ENCODE measurements around the gene MRPL58. TPM values are rescaled to one million over a fixed set of nuclear protein-coding genes. Genes with fewer than 3 reads are reported as not detected.

MRPL58 gene
- polyA plus RNA-seq, 1 experiment: 53.7 TPM

GRCh38 chr17:74987418-74987908 lies 25.0 kb upstream of the MRPL58 start, which contains the start of gene CDR2L:
Gene CDR2L (plus strand): TSS chr17:74987632. CDS start chr17:74988044, 412 bp downstream.
- DNase-seq (ENCODE audit: low read depth, low spot score): peak; percentile 75
- peak within 1 kb of the TSS; percentile 78 for H3K4me3 ChIP-seq (ENCODE audit: low read depth, low read length)
- CTCF ChIA-PET: interaction anchor here (1.5 to 2.7 kb wide), 3 partner anchors 25 to 73 kb away, joined by 6 to 20 read pairs (median 14); partner anchors contain the start of gene MRPL58
- peak within 1 kb of the TSS; percentile 97 for H3K27ac ChIP-seq (ENCODE audit: low read depth, low read length)
- no peaks in the 10 kb centered on the region; the same call in 1 of the 2 replicates for H3K9me3 ChIP-seq (ENCODE audit: control insufficient read depth, insufficient read depth, low read length)
- POLR2A ChIA-PET: interaction anchor here (0.6 to 2.6 kb wide), 2 partner anchors 9 to 25 kb away, joined by 4 to 21 read pairs; partner anchors contain the start of gene MRPL58
- no peaks in the 10 kb centered on the region for H3K27me3 ChIP-seq (ENCODE audit: control insufficient read depth, insufficient read depth, low read length)
- TF ChIP-seq CTCF (IDR thresholded peaks at IDR 0.05; ENCODE audit: low read depth, low read length): no peak

DNA sequence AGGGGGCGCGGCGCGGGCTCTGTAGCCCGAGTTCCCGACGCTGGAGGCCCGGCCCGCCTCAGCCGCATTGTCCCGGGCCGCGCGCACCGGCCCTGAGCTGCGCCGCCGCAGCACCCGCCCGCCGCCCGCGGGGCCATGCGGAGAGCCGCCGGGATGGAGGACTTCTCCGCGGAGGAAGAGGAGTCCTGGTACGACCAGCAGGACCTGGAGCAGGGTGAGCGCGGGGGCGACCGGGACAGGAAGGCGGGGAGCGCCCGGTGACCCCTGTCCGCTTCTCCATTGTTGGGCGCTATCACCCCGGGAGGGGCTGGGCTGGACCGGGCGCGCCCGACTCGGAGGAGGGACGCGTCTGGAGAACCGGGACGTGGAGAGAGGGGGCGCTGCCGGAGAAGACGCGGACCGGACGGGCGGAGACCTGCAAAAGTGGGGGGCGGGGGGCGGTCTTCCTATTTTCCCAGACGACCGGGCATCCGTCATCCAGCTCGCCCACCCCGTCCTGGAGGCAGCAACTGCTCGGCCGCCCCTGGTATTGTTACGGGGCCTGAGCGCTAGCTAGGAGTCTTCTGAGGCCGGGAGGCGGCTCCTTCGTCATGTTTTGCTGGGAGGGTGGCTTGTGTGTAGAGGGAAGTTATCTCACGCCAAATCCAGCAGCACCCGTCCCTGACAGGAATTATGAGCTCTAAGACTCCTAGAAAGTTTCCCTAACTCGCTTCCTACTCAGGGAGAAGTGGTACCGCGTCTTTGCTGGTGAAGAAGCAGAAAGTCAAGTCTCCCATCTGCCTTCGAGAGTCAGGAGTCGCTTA lies 24.4 kb upstream of the MRPL58 start:
- peak overlapping the region; percentile 78 for H3K4me3 ChIP-seq (ENCODE audit: low read depth, low read length)
- ChIA-PET CTCF (interaction anchor here (0.6 to 2.7 kb wide), 12 partner anchors 9 to 232 kb away, joined by 3 to 20 read pairs (median 3); partner anchors contain the start of gene MRPL58), POLR2A (interaction anchor here (0.7 to 2.6 kb wide), 3 partner anchors 18 to 47 kb away, joined by 3 to 21 read pairs (median 3); partner anchors contain the start of gene MRPL58)
- peak; percentile 29 for DNase-seq (ENCODE audit: low read depth, low spot score)
- H3K9me3 ChIP-seq (ENCODE audit: control insufficient read depth, insufficient read depth, low read length): no peaks in the 10 kb centered on the region; the same call in 1 of the 2 replicates
- peak; percentile 44 for TF ChIP-seq CTCF (IDR thresholded peaks at IDR 0.05; ENCODE audit: low read depth, low read length)
- H3K27me3 ChIP-seq (ENCODE audit: control insufficient read depth, insufficient read depth, low read length): no peaks in the 10 kb centered on the region
- peak overlapping the region; percentile 97 for H3K27ac ChIP-seq (ENCODE audit: low read depth, low read length)

DNA sequence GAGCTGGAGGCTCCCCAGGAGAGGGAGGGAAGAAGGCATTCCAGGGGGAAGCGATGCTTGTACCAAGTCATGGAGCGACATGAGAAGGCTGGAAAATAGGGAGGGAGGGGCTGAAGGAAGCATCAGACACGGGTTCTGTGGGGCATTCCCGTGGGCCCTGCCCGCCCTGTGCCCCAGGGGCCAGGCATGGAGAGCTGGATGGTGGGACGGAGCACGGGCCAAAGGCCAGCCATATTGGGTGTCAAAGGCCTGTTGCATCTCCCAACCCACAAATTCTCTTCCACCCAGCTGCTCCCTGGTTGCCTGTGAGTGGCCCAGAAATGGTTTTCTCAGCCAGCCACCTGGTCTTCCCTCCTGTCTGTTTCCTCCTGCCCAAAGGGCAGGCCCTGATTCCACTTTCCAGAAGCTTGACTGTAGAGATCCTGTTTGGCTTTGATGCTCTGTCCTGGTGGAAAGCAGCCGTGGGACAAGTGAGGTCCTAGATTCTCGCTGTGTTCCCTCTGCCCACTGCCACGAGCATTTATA lies 21.8 kb upstream of the MRPL58 start:
- Histone ChIP-seq H3K4me3 (ENCODE audit: low read depth, low read length) (no peak overlapping the region), H3K9me3 (ENCODE audit: control insufficient read depth, insufficient read depth, low read length) (no peaks in the 10 kb centered on the region; the same call in 1 of the 2 replicates), H3K27me3 (ENCODE audit: control insufficient read depth, insufficient read depth, low read length) (no peaks in the 10 kb centered on the region), H3K27ac (ENCODE audit: low read depth, low read length) (no peak overlapping the region)
- no peak for DNase-seq (ENCODE audit: low read depth, low spot score)
- CTCF ChIA-PET: interaction anchor here (1.8 kb wide), 1 partner anchor 22 kb away, joined by 9 read pairs; the partner anchor contains the start of gene MRPL58
- TF ChIP-seq CTCF (IDR thresholded peaks at IDR 0.05; ENCODE audit: low read depth, low read length): no peak
- POLR2A ChIA-PET: no interaction called here

- POLR2A ChIA-PET: interaction anchor here (0.7 kb wide), 1 partner anchor 34 kb away, joined by 4 read pairs; no protein-coding TSS in a partner anchor
- TF ChIP-seq CTCF (IDR thresholded peaks at IDR 0.05; ENCODE audit: low read depth, low read length): no peak
- H3K27me3 ChIP-seq (ENCODE audit: control insufficient read depth, insufficient read depth, low read length): no peaks in the 10 kb centered on the region
- CTCF ChIA-PET: interaction anchor here (2.2 kb wide), 1 partner anchor 20 kb away, joined by 8 read pairs; the partner anchor contains the start of gene MRPL58
- no peak overlapping the region for H3K4me3 ChIP-seq (ENCODE audit: low read depth, low read length)
- no peaks in the 10 kb centered on the region; the same call in 1 of the 2 replicates for H3K9me3 ChIP-seq (ENCODE audit: control insufficient read depth, insufficient read depth, low read length)
- H3K27ac ChIP-seq (ENCODE audit: low read depth, low read length): no peak overlapping the region
- DNase-seq (ENCODE audit: low read depth, low spot score): no peak
Measured at GRCh38 chr17:74992223-74992622, 20.2 kb upstream of the MRPL58 start.

Measured in AG04450 (cell line).